Suprapubic skin (tissue), 4 donors: ENCODE results near the gene OR51F2. TPM values are rescaled to one million over a fixed set of nuclear protein-coding genes. Genes with fewer than 3 reads are reported as not detected.
"Not testable (repeated sequence)": the region's sequence is repeated elsewhere in the genome, so short reads cannot be mapped to it uniquely, and the experiment has no call there.

Experiments
- DNase-seq, 2 donors: peaks; one replicate each; pipeline ENCODE4 v3.0.0-alpha.2; 2019; ENCODE audit warnings: low spot score in 2 of 2
- H3K27ac ChIP-seq: fragments of 200-600 bp; sonication (generic); one replicate; pipeline ENCODE4 v1.5.1; 2019
- H3K27me3 ChIP-seq: fragments of 200-600 bp; sonication (generic); one replicate; pipeline ENCODE4 v1.5.1; 2019
- H3K36me3 ChIP-seq: fragments of 200-600 bp; sonication (generic); one replicate; pipeline ENCODE4 v1.5.1; 2019
- H3K4me1 ChIP-seq: fragments of 200-600 bp; sonication (generic); one replicate; pipeline ENCODE4 v1.5.1; 2019
- H3K4me3 ChIP-seq: fragments of 200-600 bp; sonication (generic); one replicate; pipeline ENCODE4 v1.5.1; 2019; ENCODE audit warnings: mild to moderate bottlenecking
- H3K9me3 ChIP-seq: fragments of 200-600 bp; sonication (generic); one replicate; pipeline ENCODE4 v1.5.1; 2019
- EP300 ChIP-seq: sonication (generic); formaldehyde crosslinking; IDR thresholded peaks from one replicate; pipeline ENCODE4 v1.6.1; 2017; ENCODE audit warnings: antibody characterized with exemption
- POLR2A ChIP-seq, 2 donors: fragments of 450-650 bp; IDR thresholded peaks; one replicate each; pipeline ENCODE4 v1.6.1; 2017; ENCODE audit warnings: antibody characterized with exemption in 2 of 2, mild to moderate bottlenecking in 2 of 2, moderate library complexity in 2 of 2
- POLR2AphosphoS5 ChIP-seq, 3 donors: sonication (generic); formaldehyde crosslinking; IDR thresholded peaks; one replicate each; pipeline ENCODE4 v1.6.1; 2017; ENCODE audit warnings: antibody characterized with exemption in 3 of 3
- WGBS: methylation state at CpG from one replicate; pipeline ENCODE4 v1.1.5; 2018; 5-methylcytosine and 5-hydroxymethylcytosine counted together
- total RNA-seq, 4 donors: library from RNA; depleted of rRNA; stranded (reverse); fragments of >200 nt; gene quantifications; one replicate each; pipeline ENCODE4 v1.1.0, GENCODE V29; 2016
- TF ChIP-seq, protein P1 (sequence below), 2 donors: fragments of 200-600 bp in 1 of 2; fragments of 450-650 bp in 1 of 2; sonication (generic) in 1 of 2; IDR thresholded peaks; one replicate each; pipeline ENCODE4 v1.5.1; 2016 to 2019; ENCODE audit warnings: antibody characterized with exemption in 2 of 2, mild to moderate bottlenecking in 1 of 2, moderate library complexity in 1 of 2

The OR51F2 gene, protein sequence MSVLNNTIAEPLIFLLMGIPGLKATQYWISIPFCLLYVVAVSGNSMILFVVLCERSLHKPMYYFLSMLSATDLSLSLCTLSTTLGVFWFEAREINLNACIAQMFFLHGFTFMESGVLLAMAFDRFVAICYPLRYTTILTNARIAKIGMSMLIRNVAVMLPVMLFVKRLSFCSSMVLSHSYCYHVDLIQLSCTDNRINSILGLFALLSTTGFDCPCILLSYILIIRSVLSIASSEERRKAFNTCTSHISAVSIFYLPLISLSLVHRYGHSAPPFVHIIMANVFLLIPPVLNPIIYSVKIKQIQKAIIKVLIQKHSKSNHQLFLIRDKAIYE
- total RNA-seq = not detected

DNA sequence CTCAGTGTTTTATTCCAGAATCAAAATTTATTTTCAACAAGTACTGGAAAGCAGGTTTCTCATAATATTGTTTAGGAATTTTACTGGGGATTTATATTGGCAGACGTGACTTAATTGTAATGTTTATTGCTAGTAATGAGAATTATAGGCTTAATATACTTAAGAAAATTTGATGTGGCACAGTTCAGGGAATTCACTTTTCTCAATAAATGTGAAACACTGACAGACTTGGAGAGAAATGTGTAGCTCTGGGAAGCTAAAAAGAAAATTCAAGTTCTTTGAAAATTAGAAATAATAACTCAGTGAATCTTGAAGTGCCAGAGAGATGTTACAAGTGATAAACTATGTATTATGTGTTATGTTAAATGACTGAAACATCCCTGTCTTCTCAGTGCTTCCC is at the start of gene OR51F2:
Gene OR51F2 (plus strand): TSS at position 301 of the 400 bp plus-strand sequence. CDS start 101 bp downstream, outside the sequence.
- Histone ChIP-seq H3K27ac (no peak within 1 kb of the TSS), H3K36me3 (no peaks in the 10 kb centered on the region), H3K4me1 (no peaks in the 10 kb centered on the region), H3K4me3 (no peak within 1 kb of the TSS), H3K9me3 (no peaks in the 10 kb centered on the region), H3K27me3 (no peaks in the 10 kb centered on the region)
- WGBS = 88% methylated on average over 1 of the region's 1 CpG
- TF ChIP-seq POLR2AphosphoS5 (IDR thresholded peaks at IDR 0.05) = no peak
- no peak for TF ChIP-seq POLR2A (IDR thresholded peaks at IDR 0.05)
- TF ChIP-seq, protein P1, sequence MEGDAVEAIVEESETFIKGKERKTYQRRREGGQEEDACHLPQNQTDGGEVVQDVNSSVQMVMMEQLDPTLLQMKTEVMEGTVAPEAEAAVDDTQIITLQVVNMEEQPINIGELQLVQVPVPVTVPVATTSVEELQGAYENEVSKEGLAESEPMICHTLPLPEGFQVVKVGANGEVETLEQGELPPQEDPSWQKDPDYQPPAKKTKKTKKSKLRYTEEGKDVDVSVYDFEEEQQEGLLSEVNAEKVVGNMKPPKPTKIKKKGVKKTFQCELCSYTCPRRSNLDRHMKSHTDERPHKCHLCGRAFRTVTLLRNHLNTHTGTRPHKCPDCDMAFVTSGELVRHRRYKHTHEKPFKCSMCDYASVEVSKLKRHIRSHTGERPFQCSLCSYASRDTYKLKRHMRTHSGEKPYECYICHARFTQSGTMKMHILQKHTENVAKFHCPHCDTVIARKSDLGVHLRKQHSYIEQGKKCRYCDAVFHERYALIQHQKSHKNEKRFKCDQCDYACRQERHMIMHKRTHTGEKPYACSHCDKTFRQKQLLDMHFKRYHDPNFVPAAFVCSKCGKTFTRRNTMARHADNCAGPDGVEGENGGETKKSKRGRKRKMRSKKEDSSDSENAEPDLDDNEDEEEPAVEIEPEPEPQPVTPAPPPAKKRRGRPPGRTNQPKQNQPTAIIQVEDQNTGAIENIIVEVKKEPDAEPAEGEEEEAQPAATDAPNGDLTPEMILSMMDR (IDR thresholded peaks at IDR 0.05) = no peak
- no peak for TF ChIP-seq EP300
- DNase-seq = no peak

DNA sequence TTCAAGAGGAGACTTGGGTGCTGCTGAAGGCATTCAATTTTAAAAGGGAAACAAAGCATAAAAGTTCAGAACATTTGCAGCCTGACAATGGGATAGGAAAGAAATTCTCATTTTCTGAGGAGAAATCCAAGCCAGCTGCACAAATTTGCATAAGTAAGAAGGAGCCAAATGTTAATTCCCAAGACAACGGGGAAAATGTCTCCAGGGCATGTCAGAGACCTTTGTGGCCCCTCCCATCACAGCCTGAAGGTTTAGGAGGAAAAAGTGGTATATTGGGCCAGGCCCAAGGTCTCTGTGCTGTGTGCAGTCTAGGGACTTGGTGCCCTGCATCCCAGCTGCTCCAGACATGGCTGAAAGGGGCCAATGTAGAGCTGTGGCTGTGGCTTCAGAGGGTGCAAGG is 38.7 kb upstream of the OR51F2 start:
- Histone ChIP-seq H3K27me3 (no peaks in the 10 kb centered on the region), H3K27ac (no peak overlapping the region), H3K9me3 (no peaks in the 10 kb centered on the region), H3K36me3 (no peaks in the 10 kb centered on the region), H3K4me3 (no peak overlapping the region), H3K4me1 (no peaks in the 10 kb centered on the region)
- no peak for DNase-seq
- TF ChIP-seq, protein P1 (IDR thresholded peaks at IDR 0.05) = no peak
- TF ChIP-seq POLR2A (IDR thresholded peaks at IDR 0.05) (no peak), EP300 (no peak), POLR2AphosphoS5 (IDR thresholded peaks at IDR 0.05) (no peak)
- 25% methylated on average over 1 of the region's 1 CpG for WGBS

DNA sequence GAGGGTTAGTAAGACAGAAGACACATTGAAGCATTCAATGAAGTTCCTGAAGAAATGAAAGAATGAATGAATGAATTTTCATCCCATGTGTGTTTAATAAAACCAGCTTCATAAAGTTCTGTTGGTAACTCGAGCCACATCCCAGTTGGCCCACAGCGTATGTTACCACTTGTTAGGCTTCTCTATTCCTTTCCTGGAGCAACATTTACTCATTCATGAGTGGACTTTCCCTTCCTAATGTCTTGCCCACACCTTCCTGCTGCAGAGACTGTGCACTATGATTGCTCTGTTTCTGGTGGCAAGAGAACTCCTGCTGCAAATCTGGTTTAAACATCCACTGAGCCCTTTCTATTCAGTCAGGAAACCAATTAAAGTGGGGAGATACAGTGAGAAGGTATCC is 23.9 kb upstream of the OR51F2 start:
- no peaks in the 10 kb centered on the region for H3K27me3 ChIP-seq
- H3K27ac ChIP-seq = no peak overlapping the region
- no peaks in the 10 kb centered on the region for H3K9me3 ChIP-seq
- no peaks in the 10 kb centered on the region for H3K36me3 ChIP-seq
- no peak for DNase-seq
- 16% methylated on average over 2 of the region's 2 CpGs for WGBS
- TF ChIP-seq POLR2AphosphoS5 (IDR thresholded peaks at IDR 0.05) (no peak), EP300 (no peak), POLR2A (IDR thresholded peaks at IDR 0.05) (no peak)
- TF ChIP-seq, protein P1 (IDR thresholded peaks at IDR 0.05) = no peak
- H3K4me3 ChIP-seq = no peak overlapping the region
- H3K4me1 ChIP-seq = no peaks in the 10 kb centered on the region

DNA sequence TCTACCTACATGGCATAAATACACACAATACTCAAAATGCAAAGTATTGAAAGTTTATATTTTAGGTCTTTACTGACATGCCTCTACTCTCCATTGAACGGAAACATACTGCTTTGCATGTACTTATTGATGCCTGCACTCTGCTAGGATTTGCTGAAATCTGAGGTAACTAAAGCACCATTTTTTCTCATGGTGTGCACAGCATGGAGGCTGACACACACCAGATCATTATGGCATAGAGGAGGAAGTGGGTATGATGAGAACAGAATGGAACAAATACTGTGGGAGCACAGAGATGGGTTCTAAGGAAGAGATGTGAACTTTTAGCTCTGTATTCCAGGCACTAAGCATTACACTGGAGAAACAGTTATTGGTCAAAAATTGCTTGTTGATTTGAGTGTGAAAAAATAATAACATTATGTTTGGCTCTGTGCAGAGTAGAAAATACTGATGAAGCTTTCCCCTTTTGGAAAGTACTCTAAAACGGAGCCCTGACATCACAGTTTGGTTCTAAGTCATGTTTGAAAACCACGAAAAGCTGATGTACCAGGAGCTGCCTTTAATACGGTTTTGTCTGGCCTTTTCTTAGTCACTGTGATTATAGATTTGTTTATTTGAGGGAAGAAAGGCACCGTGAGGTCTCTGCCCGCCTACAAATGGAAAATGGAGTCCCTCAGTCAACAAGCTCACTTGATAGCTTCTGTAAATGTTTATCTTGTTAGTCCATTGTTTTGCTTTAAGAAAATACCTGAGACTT is 22.5 kb upstream of the OR51F2 start:
- 80% methylated on average over 6 of the region's 6 CpGs for WGBS
- H3K9me3 ChIP-seq = no peaks in the 10 kb centered on the region

DNA sequence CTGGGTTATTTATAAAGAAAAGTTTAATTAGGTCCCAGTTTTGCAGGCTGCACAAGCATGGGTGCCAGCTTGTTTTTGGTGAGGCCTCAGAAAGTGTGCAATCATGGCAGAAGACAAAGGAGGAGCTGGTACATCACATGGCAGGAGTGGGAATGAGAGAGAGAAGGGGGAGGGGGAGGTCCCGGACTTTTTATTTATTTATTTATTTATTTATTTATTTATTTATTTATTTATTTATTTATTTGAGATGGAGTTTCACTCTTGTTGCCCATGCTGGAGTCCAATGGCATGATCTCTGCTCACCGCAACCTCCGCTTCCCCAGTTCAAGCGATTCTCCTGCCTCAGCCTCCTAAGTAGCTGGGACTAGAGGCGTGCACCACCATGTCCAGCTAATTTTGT is 19.8 kb upstream of the OR51F2 start:
- not testable (repeated sequence) for H3K27me3 ChIP-seq, H3K27ac ChIP-seq, H3K4me3 ChIP-seq, DNase-seq, H3K4me1 ChIP-seq, H3K36me3 ChIP-seq, H3K9me3 ChIP-seq
- WGBS = 81% methylated on average over 5 of the region's 5 CpGs

More for the DNA sequence above, 22.5 kb upstream of the OR51F2 start:
- Histone ChIP-seq H3K4me3 (no peak overlapping the region), H3K27me3 (no peaks in the 10 kb centered on the region), H3K27ac (no peak overlapping the region), H3K4me1 (no peaks in the 10 kb centered on the region), H3K36me3 (no peaks in the 10 kb centered on the region)
- DNase-seq = no peak
- TF ChIP-seq EP300 (no peak), POLR2AphosphoS5 (IDR thresholded peaks at IDR 0.05) (no peak), POLR2A (IDR thresholded peaks at IDR 0.05) (no peak)
- TF ChIP-seq, protein P1 (IDR thresholded peaks at IDR 0.05) = no peak
